Upper lobe of left lung (tissue), 6 donors: ENCODE measurements around the gene ABR. TPM values are rescaled to one million over a fixed set of nuclear protein-coding genes. Genes with fewer than 3 reads are reported as not detected.
"Not testable (repeated sequence)": the region's sequence is repeated elsewhere in the genome, so short reads cannot be mapped to it uniquely, and the experiment has no call there.

ENCODE experiments used
- ATAC-seq, 2 donors: fragments of 200-7000 bp; cut with Tn5 transposase; one replicate each; pipeline ENCODE4 v1.9.1; 2022; ENCODE audit warnings: mild to moderate bottlenecking in 2 of 2, moderate library complexity in 2 of 2; ENCODE audit not compliant: low FRiP score in 2 of 2
- DNase-seq, 2 donors: peaks; one replicate each; pipeline ENCODE4 v3.0.0-alpha.2; 2019 to 2020
- H3K27ac ChIP-seq, 4 donors: fragments of 200-600 bp; sonication (generic); one replicate each; pipeline ENCODE4 v1.5.1; 2016 to 2019
- H3K27me3 ChIP-seq, 4 donors: fragments of 200-600 bp; sonication (generic); one replicate each; pipeline ENCODE4 v1.5.1; 2017 to 2019
- H3K36me3 ChIP-seq, 4 donors: fragments of 200-600 bp; sonication (generic); one replicate each; pipeline ENCODE4 v1.5.1; 2016 to 2019
- H3K4me1 ChIP-seq, 4 donors: fragments of 200-600 bp; sonication (generic); one replicate each; pipeline ENCODE4 v1.5.1; 2018 to 2019
- H3K4me3 ChIP-seq, 4 donors: fragments of 200-600 bp; sonication (generic); one replicate each; pipeline ENCODE4 v1.5.1; 2017 to 2019; ENCODE audit warnings: mild to moderate bottlenecking in 2 of 4, moderate library complexity in 1 of 4
- H3K9me3 ChIP-seq, 4 donors: fragments of 200-600 bp; sonication (generic); one replicate each; pipeline ENCODE4 v1.5.1; 2018 to 2019
- CTCF ChIP-seq, 6 experiments: fragments of 450-650 bp in 4 of 6; fragments of 200-600 bp in 2 of 6; sonication (generic) in 2 of 6; IDR thresholded peaks; one replicate each; pipeline ENCODE4 v1.5.1; 2016 to 2019; ENCODE audit warnings: antibody characterized with exemption in 6 of 6
- EP300 ChIP-seq, 4 donors: sonication (generic); formaldehyde crosslinking; IDR thresholded peaks; one replicate each; pipeline ENCODE4 v1.5.1; 2017; ENCODE audit warnings: antibody characterized with exemption in 4 of 4, control low read depth in 2 of 4
- POLR2A ChIP-seq, 4 donors: fragments of 450-650 bp; IDR thresholded peaks; one replicate each; pipeline ENCODE4 v1.5.1; 2016 to 2017; ENCODE audit warnings: antibody characterized with exemption in 4 of 4, mild to moderate bottlenecking in 2 of 4
- POLR2AphosphoS5 ChIP-seq, 2 donors: sonication (generic); formaldehyde crosslinking; IDR thresholded peaks; one replicate each; pipeline ENCODE4 v1.5.1; 2017; ENCODE audit warnings: antibody characterized with exemption in 2 of 2
- WGBS, 2 donors: methylation state at CpG; one replicate each; pipeline ENCODE4 v1.1.5; 2017 to 2018; 5-methylcytosine and 5-hydroxymethylcytosine counted together
- total RNA-seq, 6 donors: library from RNA; depleted of rRNA in 4 of 6; stranded (reverse); fragments of >200 nt in 4 of 6; gene quantifications; one replicate each; pipeline versions ENCODE4 v1.1.0 to v1.2.1, GENCODE V29; 2016 to 2021
- donor health status: DM: no; HTN: no; CAD: no; lungs with moderate emphysema.
- donor health status: DM: no; HTN: yes; CAD: no; lungs with severe emphysema.

ABR gene
- total RNA-seq, 6 donors from 2014 or later, result 117 to 645 (median 206) TPM

GRCh38 chr17:1067282-1067956, 112.4 kb downstream of the ABR start:
- WGBS, 2 donors, result 80 to 85% methylated on average over 10 of the region's 10 CpGs

GRCh38 chr17:1065416-1065815, 114.4 kb downstream of the ABR start:
- H3K36me3 ChIP-seq, result peaks cover 0 to 87% (median 64%) of the 10 kb centered on the region in 4 donors
- DNase-seq, H3K27me3 ChIP-seq, H3K27ac ChIP-seq, ATAC-seq, H3K4me3 ChIP-seq, H3K4me1 ChIP-seq, H3K9me3 ChIP-seq: not testable (repeated sequence)
- WGBS, 2 donors, result 61 to 62% methylated on average over 3 of the region's 4 CpGs

More at GRCh38 chr17:1067282-1067956, 112.4 kb downstream of the ABR start:
- peaks cover under 1 to 90% (median 74%) of the 10 kb centered on the region in 4 donors for H3K36me3 ChIP-seq
- ATAC-seq (peak; percentile 63 to 90), DNase-seq (peak; percentile 73 to 86)
- H3K4me1 ChIP-seq, result peaks cover 0 to 3% (median 0%) of the 10 kb centered on the region in 4 donors
- no peak overlapping the region for H3K4me3 ChIP-seq
- H3K27ac ChIP-seq, result peak overlapping the region in 1 of 4 donors; percentile 26
- TF ChIP-seq EP300 (IDR thresholded peaks at IDR 0.05) (no peak), POLR2A (IDR thresholded peaks at IDR 0.05) (no peak), CTCF (IDR thresholded peaks at IDR 0.05) (no peak), POLR2AphosphoS5 (IDR thresholded peaks at IDR 0.05) (peak in 1 of 2 donors; percentile 31)
- H3K9me3 ChIP-seq, result no peaks in the 10 kb centered on the region
- H3K27me3 ChIP-seq, result no peaks in the 10 kb centered on the region

- no peaks in the 10 kb centered on the region for H3K9me3 ChIP-seq
- TF ChIP-seq POLR2A (IDR thresholded peaks at IDR 0.05) (no peak), POLR2AphosphoS5 (IDR thresholded peaks at IDR 0.05) (peak; percentile 23 to 29), EP300 (IDR thresholded peaks at IDR 0.05) (no peak)
- H3K27me3 ChIP-seq, result no peaks in the 10 kb centered on the region
- H3K4me1 ChIP-seq, result peaks cover 0 to 8% (median 4%) of the 10 kb centered on the region in 4 donors
- H3K36me3 ChIP-seq, result peaks cover 2 to 86% (median 53%) of the 10 kb centered on the region in 4 donors
- 51 to 80% methylated on average over 7 to 11 of the region's 11 CpGs for WGBS, 2 donors
- peak overlapping the region in 1 of 4 donors; percentile 10 for H3K27ac ChIP-seq
- peak; percentile 73 to 88 for DNase-seq
- H3K4me3 ChIP-seq, result no peak overlapping the region
- ATAC-seq, result peak; percentile 91 to 94
Measured at GRCh38 chr17:1060991-1061390, 118.8 kb downstream of the ABR start.

- ATAC-seq, result no peak
- 95% methylated on average over 12 of the region's 12 CpGs for WGBS, 2 donors
- Histone ChIP-seq H3K27me3 (no peaks in the 10 kb centered on the region), H3K4me3 (no peak overlapping the region), H3K4me1 (peaks cover 0 to 8% (median 6%) of the 10 kb centered on the region in 4 donors), H3K27ac (no peak overlapping the region), H3K9me3 (no peaks in the 10 kb centered on the region), H3K36me3 (peaks cover 2 to 89% (median 58%) of the 10 kb centered on the region in 4 donors)
- no peak for TF ChIP-seq POLR2A (IDR thresholded peaks at IDR 0.05)
- no peak for TF ChIP-seq EP300 (IDR thresholded peaks at IDR 0.05)
- TF ChIP-seq POLR2AphosphoS5 (IDR thresholded peaks at IDR 0.05), result no peak
- no peak for TF ChIP-seq CTCF (IDR thresholded peaks at IDR 0.05)
- no peak for DNase-seq
Measured at GRCh38 chr17:1059131-1059795, 120.5 kb downstream of the ABR start.

GRCh38 chr17:1058423-1059130, 121.2 kb downstream of the ABR start:
- Histone ChIP-seq H3K27me3 (no peaks in the 10 kb centered on the region), H3K36me3 (peaks cover 6 to 89% (median 62%) of the 10 kb centered on the region in 4 donors), H3K4me3 (no peak overlapping the region), H3K4me1 (peaks cover 0 to 8% (median 6%) of the 10 kb centered on the region in 4 donors), H3K9me3 (no peaks in the 10 kb centered on the region), H3K27ac (no peak overlapping the region)
- ATAC-seq (peak; percentile 44 to 70), DNase-seq (peak; percentile 61 to 93)
- TF ChIP-seq POLR2AphosphoS5 (IDR thresholded peaks at IDR 0.05) (no peak), CTCF (IDR thresholded peaks at IDR 0.05) (peak; percentile 19 to 66 (median 52)), POLR2A (IDR thresholded peaks at IDR 0.05) (no peak), EP300 (IDR thresholded peaks at IDR 0.05) (no peak)
- WGBS, 2 donors, result 87 to 95% methylated on average over 10 to 18 of the region's 18 CpGs
